NCI-H446 treated with DMSO at 0.1 percent for 48 hours (cell line): ENCODE measurements around the gene MCMBP.
"Not testable (repeated sequence)": the region's sequence is repeated elsewhere in the genome, so short reads cannot be mapped to it uniquely, and the experiment has no call there.

Source experiments
- DNase-seq: peaks from one replicate; lab custom pipeline; 2025; lab: John Stamatoyannopoulos, UW

The MCMBP gene

GRCh38 chr10:119878524-119878923, 5.9 kb upstream of the MCMBP start:
- DNase-seq: no peak

GRCh38 chr10:119872860-119873681, 428 bp upstream of the MCMBP start:
- DNase-seq: peak; percentile 67

GRCh38 chr10:119871881-119872609, 598 bp downstream of the MCMBP start:
- DNase-seq: no peak

- not testable (repeated sequence) for DNase-seq
Measured at GRCh38 chr10:119869398-119869797, 3.2 kb downstream of the MCMBP start.

GRCh38 chr10:119867317-119867716, 5.3 kb downstream of the MCMBP start:
- no peak for DNase-seq

- DNase-seq: no peak
Measured at GRCh38 chr10:119865699-119866240, 6.9 kb downstream of the MCMBP start.

GRCh38 chr10:119863951-119864565, 8.6 kb downstream of the MCMBP start:
- DNase-seq: no peak

- DNase-seq: no peak
Measured at GRCh38 chr10:119862524-119862923, 10.1 kb downstream of the MCMBP start.

GRCh38 chr10:119860866-119861607, 11.6 kb downstream of the MCMBP start:
- no peak for DNase-seq

GRCh38 chr10:119859420-119860258, 13.0 kb downstream of the MCMBP start:
- DNase-seq: no peak

- no peak for DNase-seq
Measured at GRCh38 chr10:119858063-119858462, 14.6 kb downstream of the MCMBP start.

GRCh38 chr10:119853574-119853973, 19.1 kb downstream of the MCMBP start:
- no peak for DNase-seq

GRCh38 chr10:119852822-119853221, 19.8 kb downstream of the MCMBP start:
- DNase-seq: no peak

- DNase-seq: no peak
Measured at GRCh38 chr10:119852277-119852676, 20.4 kb downstream of the MCMBP start.

- DNase-seq: no peak
Measured at GRCh38 chr10:119849944-119850343, 22.7 kb downstream of the MCMBP start.

GRCh38 chr10:119849031-119849789, 23.4 kb downstream of the MCMBP start:
- DNase-seq: no peak

GRCh38 chr10:119845656-119846055, 27.0 kb downstream of the MCMBP start:
- DNase-seq: no peak

- DNase-seq: no peak
Measured at GRCh38 chr10:119834188-119834587, 38.5 kb downstream of the MCMBP start.

GRCh38 chr10:119832951-119833350, 39.7 kb downstream of the MCMBP start:
- no peak for DNase-seq

GRCh38 chr10:119831656-119832055, 41.0 kb downstream of the MCMBP start:
- no peak for DNase-seq
